Retinal pigment epithelial cell (primary cell): Measurements from ENCODE around the gene CILP2.

ENCODE experiments used
- DNase-seq: peaks from one replicate; pipeline ENCODE4 v3.0.0-alpha.2; 2010; ENCODE audit warnings: low read depth
- H3K4me3 ChIP-seq: 2 replicates; pipeline ENCODE4 v1.5.1; 2011; ENCODE audit warnings: mild to moderate bottlenecking, low read length, control low read depth, moderate library complexity
- TF ChIP-seq, protein P1 (sequence below): conservative IDR thresholded peaks from 2 replicates; pipeline ENCODE4 v1.5.1; 2011; ENCODE audit warnings: low read depth, low read length, control low read depth, inconsistent platforms

CILP2 gene

DNA sequence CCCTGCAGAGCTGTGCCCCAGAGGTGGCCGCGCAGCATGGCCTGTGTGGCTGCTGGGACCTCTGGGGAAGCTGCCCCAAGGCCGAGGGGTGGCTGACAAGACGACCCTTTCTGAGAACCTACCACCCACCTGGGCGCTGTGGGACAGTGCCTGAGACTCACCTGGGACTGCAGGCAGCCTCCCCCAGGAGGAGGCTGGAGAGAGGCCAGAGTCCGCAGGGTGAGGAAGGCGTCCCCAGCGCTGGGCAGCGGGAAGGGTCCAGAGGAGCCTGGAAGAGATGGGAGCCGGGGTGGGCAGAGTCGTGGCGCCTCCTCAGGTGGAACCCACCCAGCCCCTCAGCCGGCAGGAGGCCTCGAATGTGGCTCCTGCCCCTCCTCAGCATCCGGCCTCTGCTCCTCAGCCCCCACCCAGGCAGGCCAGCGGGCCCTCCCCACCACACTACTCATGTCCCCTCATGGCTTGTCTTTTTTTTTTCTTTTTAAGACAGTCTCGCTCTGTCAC is 25.3 kb downstream of the CILP2 start:
- no peak for DNase-seq
- TF ChIP-seq, protein P1, sequence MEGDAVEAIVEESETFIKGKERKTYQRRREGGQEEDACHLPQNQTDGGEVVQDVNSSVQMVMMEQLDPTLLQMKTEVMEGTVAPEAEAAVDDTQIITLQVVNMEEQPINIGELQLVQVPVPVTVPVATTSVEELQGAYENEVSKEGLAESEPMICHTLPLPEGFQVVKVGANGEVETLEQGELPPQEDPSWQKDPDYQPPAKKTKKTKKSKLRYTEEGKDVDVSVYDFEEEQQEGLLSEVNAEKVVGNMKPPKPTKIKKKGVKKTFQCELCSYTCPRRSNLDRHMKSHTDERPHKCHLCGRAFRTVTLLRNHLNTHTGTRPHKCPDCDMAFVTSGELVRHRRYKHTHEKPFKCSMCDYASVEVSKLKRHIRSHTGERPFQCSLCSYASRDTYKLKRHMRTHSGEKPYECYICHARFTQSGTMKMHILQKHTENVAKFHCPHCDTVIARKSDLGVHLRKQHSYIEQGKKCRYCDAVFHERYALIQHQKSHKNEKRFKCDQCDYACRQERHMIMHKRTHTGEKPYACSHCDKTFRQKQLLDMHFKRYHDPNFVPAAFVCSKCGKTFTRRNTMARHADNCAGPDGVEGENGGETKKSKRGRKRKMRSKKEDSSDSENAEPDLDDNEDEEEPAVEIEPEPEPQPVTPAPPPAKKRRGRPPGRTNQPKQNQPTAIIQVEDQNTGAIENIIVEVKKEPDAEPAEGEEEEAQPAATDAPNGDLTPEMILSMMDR: no peak
- no peak overlapping the region for H3K4me3 ChIP-seq

GRCh38 chr19:19566306-19566705 is 28.2 kb downstream of the CILP2 start:
- TF ChIP-seq, protein P1: no peak
- no peak overlapping the region for H3K4me3 ChIP-seq
- DNase-seq: no peak

GRCh38 chr19:19567391-19567790 is 29.3 kb downstream of the CILP2 start:
- TF ChIP-seq, protein P1: no peak
- H3K4me3 ChIP-seq: no peak overlapping the region
- no peak for DNase-seq

- DNase-seq: no peak
- no peak overlapping the region for H3K4me3 ChIP-seq
- TF ChIP-seq, protein P1: no peak
These were observed 31.0 kb downstream of the CILP2 start for GRCh38 chr19:19568802-19569756.

- TF ChIP-seq, protein P1: no peak
- H3K4me3 ChIP-seq: no peak overlapping the region
- no peak for DNase-seq
These were observed 32.5 kb downstream of the CILP2 start for GRCh38 chr19:19570571-19570970.

GRCh38 chr19:19571071-19571786 is 33.2 kb downstream of the CILP2 start:
- no peak for DNase-seq
- TF ChIP-seq, protein P1: no peak
- no peak overlapping the region for H3K4me3 ChIP-seq
